GM19193 (cell line): ENCODE results near the gene PCDHB15.
"Not testable (repeated sequence)": the region's sequence is repeated elsewhere in the genome, so short reads cannot be mapped to it uniquely, and the experiment has no call there.

Source experiments
- POLR2A ChIP-seq: IDR thresholded peaks from 4 replicates; pipeline ENCODE4 v1.6.1; 2011; ENCODE audit not compliant: insufficient read depth, insufficient read length; ENCODE audit errors: extremely low read depth

Gene PCDHB15

DNA sequence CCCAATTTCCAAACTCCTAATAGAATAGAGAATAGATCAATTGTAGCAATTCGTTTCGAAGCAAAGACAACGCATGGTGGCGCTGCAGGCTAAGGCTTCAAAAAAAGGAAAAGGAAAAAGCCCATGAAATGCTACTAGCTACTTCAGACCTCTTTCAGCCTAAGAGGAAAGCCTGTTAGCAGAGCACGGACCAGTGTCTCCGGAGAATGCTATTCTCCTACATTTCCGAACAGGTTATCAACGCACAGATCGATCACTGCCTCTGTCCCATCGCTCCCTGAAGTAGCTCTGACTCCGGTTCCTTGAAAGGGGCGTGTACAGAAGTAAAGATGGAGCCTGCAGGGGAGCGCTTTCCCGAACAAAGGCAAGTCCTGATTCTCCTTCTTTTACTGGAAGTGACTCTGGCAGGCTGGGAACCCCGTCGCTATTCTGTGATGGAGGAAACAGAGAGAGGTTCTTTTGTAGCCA, at the start of gene PCDHB15:
TSS of gene PCDHB15 (plus strand) at position 146 of the 468 bp plus-strand sequence. CDS start at position 330, 184 bp downstream.
- TF ChIP-seq POLR2A: no peak

DNA sequence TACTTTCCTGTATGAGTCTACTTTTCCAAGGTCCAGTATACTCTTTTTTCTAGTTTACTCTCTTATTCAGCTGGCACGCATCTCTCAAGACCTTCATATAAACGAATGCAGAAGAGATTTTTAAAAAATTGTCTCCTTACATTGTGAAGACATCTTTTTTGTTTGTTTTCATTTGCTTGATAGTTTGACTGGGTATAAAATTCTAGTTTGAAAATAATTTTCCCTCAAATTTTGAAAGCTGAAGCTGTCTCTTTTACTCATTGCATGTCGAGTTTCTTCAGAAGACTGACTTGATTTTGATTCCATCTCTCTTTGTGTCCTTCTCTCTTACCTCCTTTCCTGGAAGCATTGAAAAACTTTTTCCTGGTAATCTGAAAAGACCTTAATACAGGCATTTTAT, 48.8 kb upstream of the PCDHB15 start:
- no peak for TF ChIP-seq POLR2A

GRCh38 chr5:141199359-141200235, 45.6 kb upstream of the PCDHB15 start, which contains the start of gene PCDHB11:
Gene PCDHB11 (plus strand): TSS chr5:141199627. CDS start chr5:141199775, 148 bp downstream.
- no peak for TF ChIP-seq POLR2A

DNA sequence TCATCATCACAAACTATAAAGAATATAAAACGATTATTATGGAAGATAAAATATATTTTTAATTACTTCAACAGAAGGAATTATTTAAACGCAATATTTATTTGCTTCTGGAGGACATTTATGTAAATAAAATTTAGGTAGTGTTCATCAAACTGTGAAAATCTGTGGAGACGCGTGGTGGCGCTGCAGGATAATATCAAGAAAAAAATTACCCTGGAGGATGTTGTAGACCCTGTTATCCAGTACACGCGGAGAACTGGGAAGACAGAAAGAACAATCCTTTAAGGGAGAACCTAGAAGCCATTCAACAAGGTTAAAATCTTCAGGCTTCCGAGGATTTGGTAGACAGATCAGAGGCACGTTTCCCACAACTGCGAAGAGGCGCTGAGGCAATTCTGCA, 36.7 kb upstream of the PCDHB15 start, which contains the start of gene PCDHB12:
TSS of gene PCDHB12 (plus strand) at position 242 of the 400 bp plus-strand sequence. CDS start 189 bp downstream, outside the sequence.
- no peak for TF ChIP-seq POLR2A

DNA sequence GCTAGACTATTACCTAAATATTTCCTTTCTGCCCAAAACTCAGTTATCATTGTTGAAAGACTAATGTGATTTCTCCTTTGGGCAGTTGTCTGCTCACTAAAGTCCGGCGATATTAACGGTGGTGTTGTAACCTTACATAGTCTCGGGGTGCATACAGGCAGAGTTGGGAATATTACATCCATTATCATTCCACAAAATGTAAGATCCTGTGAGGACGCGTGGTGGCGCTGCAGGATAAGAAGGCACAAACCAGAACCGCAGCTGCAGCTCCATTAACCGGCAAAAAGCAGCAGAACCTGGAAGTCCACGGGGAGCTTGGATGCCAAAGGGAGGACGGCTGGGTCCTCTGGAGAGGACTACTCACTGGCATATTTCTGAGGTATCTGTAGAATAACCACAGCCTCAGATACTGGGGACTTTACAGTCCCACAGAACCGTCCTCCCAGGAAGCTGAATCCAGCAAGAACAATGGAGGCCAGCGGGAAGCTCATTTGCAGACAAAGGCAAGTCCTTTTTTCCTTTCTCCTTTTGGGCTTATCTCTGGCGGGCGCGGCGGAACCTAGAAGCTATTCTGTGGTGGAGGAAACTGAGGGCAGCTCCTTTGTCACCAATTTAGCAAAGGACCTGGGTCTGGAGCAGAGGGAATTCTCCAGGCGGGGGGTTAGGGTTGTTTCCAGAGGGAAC, 31.4 kb upstream of the PCDHB15 start, which contains the start of gene PCDHB13:
TSS of gene PCDHB13 (plus strand) at position 264 of the 684 bp plus-strand sequence. CDS start at position 469, 205 bp downstream.
- not testable (repeated sequence) for TF ChIP-seq POLR2A

GRCh38 chr5:141223112-141223783, 21.9 kb upstream of the PCDHB15 start, which contains the start of gene PCDHB14:
Gene PCDHB14 (plus strand): TSS chr5:141223343. CDS start chr5:141223506, 163 bp downstream.
- TF ChIP-seq POLR2A: no peak

DNA sequence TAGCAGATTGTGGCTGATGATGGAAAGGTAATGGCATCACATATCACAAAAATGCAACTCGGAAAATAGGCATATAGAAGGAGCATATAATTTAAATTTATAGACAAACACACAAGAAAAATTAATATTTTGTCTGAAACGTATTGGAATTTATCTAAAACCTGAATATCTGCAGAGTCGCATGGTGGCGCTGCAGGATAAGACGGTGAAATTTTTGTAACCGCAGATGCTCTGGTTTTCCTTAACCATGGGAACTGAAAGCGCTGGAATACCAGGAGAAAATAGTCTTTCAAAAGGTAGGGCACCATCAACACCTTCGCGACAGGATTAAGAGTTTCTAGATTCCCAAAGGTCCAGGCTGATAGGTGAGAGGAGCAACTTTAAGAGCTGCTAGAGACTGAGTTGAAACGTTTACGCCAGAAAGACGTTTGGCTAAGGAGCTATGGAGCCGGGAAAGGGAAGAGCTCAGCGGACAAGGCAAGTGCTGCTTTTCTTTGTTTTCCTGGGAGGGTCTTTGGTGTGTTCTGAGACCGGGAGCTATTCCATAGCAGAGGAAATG, 11.0 kb upstream of the PCDHB15 start:
- TF ChIP-seq POLR2A: no peak

DNA sequence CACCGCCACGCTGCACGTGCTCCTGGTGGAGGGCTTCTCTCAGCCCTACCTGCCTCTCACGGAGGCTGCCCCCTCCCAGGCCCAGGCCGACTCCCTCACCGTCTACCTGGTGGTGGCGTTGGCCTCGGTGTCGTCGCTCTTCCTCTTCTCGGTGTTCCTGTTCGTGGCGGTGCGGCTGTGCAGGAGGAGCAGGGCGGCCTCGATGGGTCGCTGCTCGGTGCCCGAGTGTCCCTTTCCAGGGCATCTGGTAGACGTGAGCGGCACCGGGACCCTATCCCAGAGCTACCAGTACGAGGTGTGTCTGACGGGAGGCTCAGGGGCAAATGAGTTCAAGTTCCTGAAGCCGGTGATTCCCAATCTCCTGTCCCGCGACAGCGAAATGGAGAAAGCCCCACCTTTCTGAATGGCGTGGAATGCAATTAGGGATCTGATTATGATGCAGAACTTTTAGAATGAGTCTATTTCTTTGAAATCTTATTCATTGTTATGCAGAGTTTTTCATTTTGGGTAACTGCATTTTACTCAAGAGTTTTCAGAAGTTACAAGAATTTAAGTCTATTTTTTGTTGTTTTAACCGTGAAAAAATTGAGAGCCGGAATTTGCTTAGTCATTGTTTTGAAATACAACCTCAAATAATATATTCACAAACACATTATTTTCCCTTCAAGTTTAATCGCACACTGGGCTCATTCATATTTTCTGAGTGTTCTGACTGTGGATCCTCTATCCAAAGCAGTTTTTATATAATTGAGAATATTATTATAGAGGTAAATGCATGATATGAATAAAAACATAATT, 8.5 kb upstream of the PCDHB15 start:
- TF ChIP-seq POLR2A: no peak

DNA sequence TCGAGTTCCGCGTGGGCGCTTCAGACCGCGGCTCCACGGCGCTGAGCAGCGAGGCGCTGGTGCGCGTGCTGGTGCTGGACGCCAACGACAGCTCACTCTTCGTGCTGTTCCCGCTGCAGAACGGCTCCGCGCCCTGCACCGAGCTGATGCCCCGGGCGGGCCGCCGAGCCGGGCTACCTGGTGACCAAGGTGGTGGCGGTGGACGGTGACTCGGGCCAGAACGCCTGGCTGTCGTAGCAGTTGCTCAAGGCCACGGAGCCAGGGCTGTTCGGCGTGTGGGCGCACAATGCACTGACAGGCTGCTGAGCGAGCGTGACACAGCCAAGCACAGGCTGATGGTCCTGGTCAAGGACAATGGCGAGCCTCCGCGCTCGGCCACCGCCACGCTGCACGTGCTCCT, 3.7 kb upstream of the PCDHB15 start:
- TF ChIP-seq POLR2A: no peak

- no peak for TF ChIP-seq POLR2A
These were observed 5.4 kb downstream of the PCDHB15 start for GRCh38 chr5:141250576-141250975.

- no peak for TF ChIP-seq POLR2A
These were observed 13.3 kb downstream of the PCDHB15 start for GRCh38 chr5:141258464-141258863.

- no peak for TF ChIP-seq POLR2A
These were observed 13.8 kb downstream of the PCDHB15 start for GRCh38 chr5:141258948-141259347.

- TF ChIP-seq POLR2A: no peak
These were observed 15.5 kb downstream of the PCDHB15 start for GRCh38 chr5:141260458-141261237.
